ENCODE data around the gene PUM2.

The PUM2 gene

DNA sequence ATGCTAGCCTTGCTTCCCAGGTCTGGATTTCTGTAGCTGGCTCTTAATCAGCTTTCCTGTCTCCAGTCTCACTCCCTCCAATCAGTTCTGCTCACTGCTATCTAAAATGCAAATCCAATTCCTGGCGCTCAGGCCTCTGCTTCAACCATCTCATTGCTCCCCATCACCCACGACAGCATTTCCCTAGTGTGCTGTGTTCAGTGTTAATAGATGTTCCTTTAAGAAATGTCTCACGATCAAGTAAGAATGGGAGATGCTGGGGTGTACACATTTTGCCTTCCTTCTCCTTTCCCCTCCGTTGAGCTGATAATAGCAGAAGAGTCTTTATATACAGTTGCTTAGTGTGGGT, 1.6 kb upstream of the PUM2 start:
- peak overlapping the region in 9 of 11 experiments; percentile 56 to 100 (median 95); a peak in 7 of 22 replicates for H3K27ac ChIP-seq
- TF ChIP-seq Cebpa-rat (IDR thresholded peaks at IDR 0.05) = no peak

GRCh38 chr2:20351555-20352229, 1.0 kb upstream of the PUM2 start:
- peak overlapping the region; percentile 56 to 100 (median 93); a peak in 21 of 22 replicates for H3K27ac ChIP-seq
- H3K36me3 ChIP-seq = peaks cover 11 to 24% (median 14%) of the 10 kb centered on the region in 11 experiments; a peak in 15 of 22 replicates
- peaks cover 34 to 54% (median 44%) of the 10 kb centered on the region in 10 experiments for H3K4me1 ChIP-seq
- TF ChIP-seq Cebpa-rat (IDR thresholded peaks at IDR 0.05) = no peak
- H3K9ac ChIP-seq = peak overlapping the region; percentile 77 to 99 (median 93)
- no peaks in the 10 kb centered on the region for H3K27me3 ChIP-seq
- peak overlapping the region; percentile 45 to 84 (median 66) for H3K4me3 ChIP-seq
- peaks cover 33 to 36% (median 35%) of the 10 kb centered on the region in 11 experiments for H4K20me1 ChIP-seq
- no peaks in the 10 kb centered on the region for H3K9me3 ChIP-seq (replicated peaks in 1 of 11)
- peak overlapping the region; percentile 82 to 97 (median 92) for H3K4me2 ChIP-seq

More for the DNA sequence above, 1.6 kb upstream of the PUM2 start:
- H3K4me2 ChIP-seq = peak overlapping the region; percentile 82 to 97 (median 92)
- peaks cover 31 to 49% (median 40%) of the 10 kb centered on the region in 10 experiments for H3K4me1 ChIP-seq
- H3K4me3 ChIP-seq = peak overlapping the region in 4 of 10 experiments; percentile 45 to 74 (median 61); a peak in 4 of 20 replicates
- H3K27me3 ChIP-seq = no peaks in the 10 kb centered on the region
- H3K9me3 ChIP-seq (replicated peaks in 1 of 11) = no peaks in the 10 kb centered on the region
- H4K20me1 ChIP-seq = peaks cover 28 to 31% (median 30%) of the 10 kb centered on the region in 11 experiments
- peak overlapping the region in 8 of 11 experiments; percentile 77 to 99 (median 93); a peak in 16 of 22 replicates for H3K9ac ChIP-seq
- peaks cover 11 to 19% (median 13%) of the 10 kb centered on the region in 11 experiments; a peak in 13 of 22 replicates for H3K36me3 ChIP-seq

DNA sequence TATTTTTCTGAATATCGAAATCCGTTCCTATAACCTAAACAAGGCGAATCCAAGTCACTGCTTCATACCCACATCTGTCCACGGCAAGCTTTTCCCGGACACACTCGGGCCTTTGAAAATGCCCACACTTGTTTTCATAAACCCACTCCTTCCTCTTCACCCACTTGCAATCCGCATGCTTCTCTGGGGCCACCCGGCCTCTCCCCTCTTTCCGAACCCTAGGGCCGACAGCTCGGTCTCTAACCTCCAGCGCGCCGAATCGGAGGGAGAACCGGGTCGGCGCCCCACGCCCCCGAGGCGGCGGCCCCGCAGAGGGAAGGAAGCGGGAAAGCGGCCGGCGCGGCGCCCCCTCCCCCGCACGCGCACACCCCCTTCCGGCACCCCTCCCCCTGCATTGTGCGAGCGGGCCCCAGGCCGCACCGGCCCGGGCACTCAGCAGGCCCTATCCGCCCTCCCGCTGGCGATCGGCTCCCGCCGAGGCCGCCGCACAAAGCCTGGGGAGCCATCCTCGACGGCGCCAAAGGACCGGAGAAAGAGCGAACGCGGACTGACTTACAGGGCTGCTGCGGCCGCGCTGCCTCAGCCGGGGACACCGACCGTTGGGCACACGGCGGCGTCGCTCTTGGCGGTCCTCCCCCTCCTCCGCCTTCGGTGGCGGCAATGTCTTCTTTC, 467 bp downstream of the PUM2 start:
- Histone ChIP-seq H3K4me1 (peaks cover 36 to 70% (median 48%) of the 10 kb centered on the region in 10 experiments), H3K9ac (peak overlapping the region; percentile 95 to 100 (median 99)), H3K27ac (peak overlapping the region; percentile 89 to 100 (median 99)), H3K4me3 (peak overlapping the region; percentile 66 to 92 (median 85)), H4K20me1 (peaks cover 48 to 51% (median 50%) of the 10 kb centered on the region in 11 experiments), H3K4me2 (peak overlapping the region; percentile 76 to 96 (median 84)), H3K27me3 (no peaks in the 10 kb centered on the region), H3K36me3 (peaks cover 15 to 39% (median 27%) of the 10 kb centered on the region in 11 experiments; a peak in 18 of 22 replicates), H3K9me3 (replicated peaks in 1 of 11) (no peaks in the 10 kb centered on the region)
- TF ChIP-seq Cebpa-rat (IDR thresholded peaks at IDR 0.05) = no peak

DNA sequence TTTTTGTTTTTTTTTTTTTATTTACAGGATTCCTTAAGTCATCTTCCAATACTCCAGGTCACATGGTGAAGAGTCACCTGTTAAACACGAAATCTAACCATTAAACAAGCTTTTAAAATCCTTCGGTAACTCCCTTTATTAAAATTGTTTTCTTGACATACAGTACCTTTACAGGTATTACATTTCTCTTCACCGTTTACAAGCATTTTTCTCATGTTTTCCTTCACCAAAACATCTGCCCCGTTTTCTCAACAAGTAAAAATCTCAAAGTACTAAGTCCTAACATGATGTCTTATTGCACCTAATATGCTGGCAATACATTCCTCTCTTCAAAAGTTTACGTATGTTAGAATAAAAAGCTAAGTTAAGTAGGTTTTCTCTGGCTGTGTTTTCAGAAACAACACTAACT, 1.1 kb downstream of the PUM2 start:
- H3K27me3 ChIP-seq = no peaks in the 10 kb centered on the region
- H3K9ac ChIP-seq = peak overlapping the region; percentile 95 to 100 (median 99)
- peak overlapping the region; percentile 89 to 100 (median 99) for H3K27ac ChIP-seq
- peak overlapping the region; percentile 76 to 96 (median 84) for H3K4me2 ChIP-seq
- no peaks in the 10 kb centered on the region for H3K9me3 ChIP-seq (replicated peaks in 1 of 11)
- H3K4me1 ChIP-seq = peaks cover 36 to 76% (median 48%) of the 10 kb centered on the region in 10 experiments
- H3K4me3 ChIP-seq = peak overlapping the region; percentile 66 to 92 (median 85)
- no peak for TF ChIP-seq Cebpa-rat (IDR thresholded peaks at IDR 0.05)
- peaks cover 55 to 58% (median 57%) of the 10 kb centered on the region in 11 experiments for H4K20me1 ChIP-seq
- H3K36me3 ChIP-seq = peaks cover 21 to 45% (median 32%) of the 10 kb centered on the region in 11 experiments; a peak in 18 of 22 replicates

GRCh38 chr2:20348542-20348941, 2.1 kb downstream of the PUM2 start:
- Histone ChIP-seq H3K4me2 (peak overlapping the region; percentile 76 to 96 (median 84)), H3K9ac (peak overlapping the region; percentile 95 to 100 (median 99); a peak in 21 of 22 replicates), H3K4me1 (peaks cover 36 to 80% (median 50%) of the 10 kb centered on the region in 10 experiments), H3K27me3 (no peaks in the 10 kb centered on the region), H3K9me3 (replicated peaks in 1 of 11) (no peaks in the 10 kb centered on the region), H3K27ac (no peak overlapping the region; a peak in 2 of 22 replicates), H3K36me3 (peaks cover 23 to 55% (median 37%) of the 10 kb centered on the region in 11 experiments; a peak in 18 of 22 replicates), H3K4me3 (peak overlapping the region; percentile 66 to 92 (median 85)), H4K20me1 (peaks cover 65 to 68% (median 66%) of the 10 kb centered on the region in 11 experiments)
- TF ChIP-seq Cebpa-rat (IDR thresholded peaks at IDR 0.05) = no peak

DNA sequence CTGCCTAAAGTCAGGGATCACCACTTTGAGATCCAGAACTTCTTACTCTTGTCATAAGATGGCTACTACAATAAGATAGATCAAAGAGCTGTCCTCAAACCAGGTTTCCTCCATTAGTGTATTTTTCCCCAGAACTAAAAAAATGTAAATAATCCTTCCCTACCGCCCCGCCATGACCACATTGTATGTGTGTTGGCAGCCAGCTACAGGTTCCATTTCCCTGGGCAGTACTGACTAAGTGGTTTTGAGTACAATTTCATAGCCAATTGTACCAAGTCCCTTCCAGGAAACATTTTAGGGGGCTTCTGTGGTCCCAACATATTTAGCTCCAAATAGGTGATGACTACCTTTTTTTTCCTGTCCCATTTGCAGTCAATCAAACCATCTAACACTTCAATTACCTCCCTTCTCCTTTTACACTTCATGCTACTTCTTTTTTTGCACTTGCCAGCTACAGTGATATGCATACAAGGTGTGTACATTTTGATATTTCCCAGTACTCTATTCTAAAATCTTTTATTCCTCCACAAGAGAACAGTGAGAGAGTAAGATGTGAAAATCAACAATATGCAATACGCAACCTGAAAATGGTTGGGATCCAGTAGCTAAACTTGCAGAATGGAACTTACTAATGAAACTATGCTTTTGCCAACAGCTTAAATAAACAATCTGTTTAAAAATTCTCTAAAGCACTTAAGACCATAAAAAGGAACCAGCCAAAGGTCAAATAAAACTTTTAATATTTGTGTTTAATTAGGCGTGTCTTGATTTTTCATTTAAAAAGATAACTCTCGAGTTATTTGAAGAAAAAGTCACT, 3.9 kb downstream of the PUM2 start:
- peak overlapping the region in 1 of 11 experiments; percentile 96; a peak in 1 of 22 replicates for H3K9ac ChIP-seq
- H3K4me1 ChIP-seq = peaks cover 26 to 78% (median 40%) of the 10 kb centered on the region in 10 experiments
- no peak overlapping the region for H3K4me3 ChIP-seq
- TF ChIP-seq Cebpa-rat (IDR thresholded peaks at IDR 0.05) = no peak
- H4K20me1 ChIP-seq = peaks cover 82 to 85% (median 84%) of the 10 kb centered on the region in 11 experiments
- no peaks in the 10 kb centered on the region for H3K27me3 ChIP-seq
- H3K27ac ChIP-seq = no peak overlapping the region
- H3K9me3 ChIP-seq (replicated peaks in 1 of 11) = no peaks in the 10 kb centered on the region
- H3K36me3 ChIP-seq = peaks cover 23 to 68% (median 42%) of the 10 kb centered on the region in 11 experiments; a peak in 18 of 22 replicates
- peak overlapping the region; percentile 5 to 96 (median 83); a peak in 18 of 22 replicates for H3K4me2 ChIP-seq

DNA sequence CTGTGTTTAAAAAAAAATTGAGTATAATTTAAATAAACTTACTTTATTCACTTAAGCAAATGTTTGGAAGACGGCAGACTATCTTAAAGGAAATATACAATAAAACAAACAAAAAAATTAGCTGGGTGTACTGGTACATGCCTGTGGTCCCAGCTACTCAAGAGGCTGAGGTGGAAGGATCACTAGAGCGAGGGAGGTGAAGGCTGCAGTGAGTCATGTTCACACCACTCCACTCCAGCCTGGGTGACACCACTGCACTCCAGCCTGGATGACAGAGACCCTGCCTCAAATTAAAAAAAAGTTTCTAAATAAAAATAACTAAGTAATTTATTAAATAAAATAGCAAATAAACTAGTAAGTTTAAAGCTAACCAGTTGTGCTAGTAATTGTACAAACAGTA, 7.5 kb downstream of the PUM2 start:
- Histone ChIP-seq H3K36me3 (peaks cover 24 to 87% (median 56%) of the 10 kb centered on the region in 11 experiments; a peak in 20 of 22 replicates), H3K4me2 (0 out of 22 replicates have a peak overlapping the region, but pooled peaks of 3 of the 11 experiments have one; percentile 7 to 37 (median 33)), H3K4me1 (peaks cover 8 to 95% (median 24%) of the 10 kb centered on the region in 10 experiments), H3K9me3 (replicated peaks in 1 of 11) (no peaks in the 10 kb centered on the region), H3K27ac (no peak overlapping the region), H4K20me1 (peaks cover 98 to 100% (median 100%) of the 10 kb centered on the region in 11 experiments), H3K27me3 (no peaks in the 10 kb centered on the region), H3K4me3 (no peak overlapping the region), H3K9ac (peak overlapping the region in 1 of 11 experiments; percentile 53; a peak in 1 of 22 replicates)
- TF ChIP-seq Cebpa-rat (IDR thresholded peaks at IDR 0.05) = no peak

DNA sequence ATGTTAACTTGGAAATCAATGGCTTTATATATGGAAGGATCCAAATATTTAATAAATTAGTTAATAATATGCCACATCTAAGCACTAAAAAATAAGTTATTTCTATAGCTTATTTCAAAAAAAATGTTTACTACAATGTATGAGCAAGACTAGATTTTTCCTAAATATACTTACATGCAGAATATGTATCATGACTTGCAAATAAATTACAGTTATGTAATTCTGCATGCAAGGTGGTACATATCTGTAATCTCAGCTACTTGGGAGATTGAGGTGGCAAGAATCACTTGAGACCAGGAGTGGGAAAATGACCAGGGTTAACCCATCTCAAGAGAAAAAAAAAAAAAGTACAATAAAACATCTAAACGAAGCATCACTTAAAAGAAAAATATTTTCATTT, 11.6 kb downstream of the PUM2 start:
- H3K27ac ChIP-seq = no peak overlapping the region
- H3K36me3 ChIP-seq = peaks cover 9 to 88% (median 58%) of the 10 kb centered on the region in 11 experiments
- peak overlapping the region in 1 of 11 experiments; percentile 26; a peak in 1 of 22 replicates for H3K4me2 ChIP-seq
- no peak for TF ChIP-seq Cebpa-rat (IDR thresholded peaks at IDR 0.05)
- H3K9me3 ChIP-seq (replicated peaks in 1 of 11) = peaks cover 0 to 25% (median 21%) of the 10 kb centered on the region in 11 experiments; a peak in 19 of 22 replicates
- H3K9ac ChIP-seq = no peak overlapping the region
- no peak overlapping the region for H3K4me3 ChIP-seq
- H4K20me1 ChIP-seq = peaks cover 98 to 100% (median 100%) of the 10 kb centered on the region in 11 experiments
- peaks cover 0 to 76% (median 10%) of the 10 kb centered on the region in 10 experiments; a peak in 10 of 20 replicates for H3K4me1 ChIP-seq
- no peaks in the 10 kb centered on the region for H3K27me3 ChIP-seq

All from BLaER1 treated with 17β-estradiol and CSF1 and Interleukin-3, amounts not matched to agents 10 nM and 100 nM (cell line).